AG04449 (cell line): ENCODE data around the gene PI16.
"Not testable (repeated sequence)": the region's sequence is repeated elsewhere in the genome, so short reads cannot be mapped to it uniquely, and the experiment has no call there.

Experiments
- CTCF ChIA-PET: fragments of 350-600 bp; formaldehyde crosslinking; extraction: SDS; loops from one replicate; lab custom pipeline; 2021; ENCODE audit warnings: antibody characterized with exemption; lab: Yijun Ruan, JAX
- POLR2A ChIA-PET: fragments of 400-600, 350-600 bp; formaldehyde crosslinking; extraction: SDS; loops from one replicate; lab custom pipeline; 2020; ENCODE audit warnings: antibody characterized with exemption, inconsistent platforms; lab: Yijun Ruan, JAX
- DNase-seq: peaks from one replicate; pipeline ENCODE4 v3.0.0-alpha.2; 2010; ENCODE audit warnings: low read depth, low spot score
- H3K4me3 ChIP-seq: 2 replicates; pipeline ENCODE4 v1.5.1; 2011; ENCODE audit warnings: low read depth, mild to moderate bottlenecking, control low read depth, low read length
- TF ChIP-seq, protein P1 (sequence below): IDR thresholded peaks from one replicate; pipeline ENCODE4 v1.5.1; 2011; ENCODE audit warnings: mild to moderate bottlenecking, moderate library complexity, low read length, control low read depth, inconsistent platforms; ENCODE audit not compliant: insufficient read depth; ENCODE audit errors: missing control alignments

Gene PI16

DNA sequence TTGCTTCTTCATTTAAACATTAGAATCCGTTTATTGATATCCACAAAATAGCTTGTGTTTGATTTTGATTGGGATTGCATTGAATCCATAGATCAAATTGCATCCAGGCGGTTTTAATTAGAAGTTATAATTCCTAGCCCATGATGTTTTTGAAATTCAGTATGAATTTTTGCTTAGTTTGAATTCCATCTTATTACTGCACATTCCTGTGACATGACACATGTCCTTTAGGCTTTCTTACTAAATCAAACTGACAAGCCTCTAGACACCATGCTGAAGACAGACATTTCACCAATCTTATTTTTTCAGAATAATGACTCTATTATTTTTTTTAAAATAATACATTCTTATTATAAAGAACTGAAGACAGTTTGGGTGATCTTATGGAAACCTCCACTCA, 21.4 kb upstream of the PI16 start:
- ChIA-PET POLR2A (interaction anchor here (0.6 kb wide), 1 partner anchor 44 kb away, joined by 3 read pairs; no protein-coding TSS in a partner anchor), CTCF (interaction anchor here (1.0 to 1.1 kb wide), 2 partner anchors 81 to 167 kb away, joined by 3 to 6 read pairs; no protein-coding TSS in a partner anchor)
- no peak overlapping the region for H3K4me3 ChIP-seq
- TF ChIP-seq, protein P1, sequence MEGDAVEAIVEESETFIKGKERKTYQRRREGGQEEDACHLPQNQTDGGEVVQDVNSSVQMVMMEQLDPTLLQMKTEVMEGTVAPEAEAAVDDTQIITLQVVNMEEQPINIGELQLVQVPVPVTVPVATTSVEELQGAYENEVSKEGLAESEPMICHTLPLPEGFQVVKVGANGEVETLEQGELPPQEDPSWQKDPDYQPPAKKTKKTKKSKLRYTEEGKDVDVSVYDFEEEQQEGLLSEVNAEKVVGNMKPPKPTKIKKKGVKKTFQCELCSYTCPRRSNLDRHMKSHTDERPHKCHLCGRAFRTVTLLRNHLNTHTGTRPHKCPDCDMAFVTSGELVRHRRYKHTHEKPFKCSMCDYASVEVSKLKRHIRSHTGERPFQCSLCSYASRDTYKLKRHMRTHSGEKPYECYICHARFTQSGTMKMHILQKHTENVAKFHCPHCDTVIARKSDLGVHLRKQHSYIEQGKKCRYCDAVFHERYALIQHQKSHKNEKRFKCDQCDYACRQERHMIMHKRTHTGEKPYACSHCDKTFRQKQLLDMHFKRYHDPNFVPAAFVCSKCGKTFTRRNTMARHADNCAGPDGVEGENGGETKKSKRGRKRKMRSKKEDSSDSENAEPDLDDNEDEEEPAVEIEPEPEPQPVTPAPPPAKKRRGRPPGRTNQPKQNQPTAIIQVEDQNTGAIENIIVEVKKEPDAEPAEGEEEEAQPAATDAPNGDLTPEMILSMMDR = no peak
- DNase-seq = no peak

DNA sequence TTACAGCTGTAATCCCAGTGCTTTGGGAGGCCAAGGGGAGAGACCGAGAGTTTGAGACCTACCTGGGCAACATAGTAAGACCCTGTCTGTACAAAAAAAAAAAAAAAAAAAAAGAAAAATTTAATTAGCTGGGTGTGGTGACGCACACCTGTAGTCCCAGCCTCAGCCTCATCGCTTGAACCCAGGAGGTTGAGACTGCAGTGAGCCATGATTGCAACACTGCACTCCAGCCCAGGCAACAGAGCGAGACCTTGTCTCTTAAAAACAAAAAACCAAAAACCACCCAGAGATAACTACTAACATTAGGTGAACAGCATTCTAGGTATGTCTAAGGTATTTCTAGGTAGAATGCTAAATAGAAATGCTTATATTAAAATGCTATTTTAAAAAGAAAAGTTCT, 21.0 kb upstream of the PI16 start:
- no peak for DNase-seq
- no peak overlapping the region for H3K4me3 ChIP-seq
- ChIA-PET CTCF (interaction anchor here (1.0 to 1.1 kb wide), 2 partner anchors 81 to 167 kb away, joined by 3 to 6 read pairs; no protein-coding TSS in a partner anchor), POLR2A (no interaction called here)
- TF ChIP-seq, protein P1 = no peak

DNA sequence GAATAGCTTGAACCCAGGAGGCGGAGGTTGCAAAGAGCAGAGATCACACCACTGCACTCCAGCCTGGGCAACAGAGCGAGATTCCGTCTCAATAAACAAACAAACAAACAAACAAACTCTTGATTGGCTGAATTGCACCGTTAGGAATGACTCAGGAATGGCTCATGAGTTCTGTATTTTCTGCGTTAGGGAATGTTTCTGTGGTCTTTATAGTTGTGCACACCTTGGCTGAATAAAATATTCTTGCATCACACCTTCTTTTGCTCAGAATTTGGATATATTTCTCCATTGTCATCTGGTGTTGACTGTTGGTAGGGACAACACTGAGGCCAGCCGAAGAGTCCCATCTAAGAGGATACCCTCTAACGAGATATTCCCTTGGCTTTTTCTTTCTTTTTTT, 19.6 kb upstream of the PI16 start:
- DNase-seq = no peak
- TF ChIP-seq, protein P1 = no peak
- ChIA-PET CTCF (no interaction called here), POLR2A (no interaction called here)
- H3K4me3 ChIP-seq = no peak overlapping the region

DNA sequence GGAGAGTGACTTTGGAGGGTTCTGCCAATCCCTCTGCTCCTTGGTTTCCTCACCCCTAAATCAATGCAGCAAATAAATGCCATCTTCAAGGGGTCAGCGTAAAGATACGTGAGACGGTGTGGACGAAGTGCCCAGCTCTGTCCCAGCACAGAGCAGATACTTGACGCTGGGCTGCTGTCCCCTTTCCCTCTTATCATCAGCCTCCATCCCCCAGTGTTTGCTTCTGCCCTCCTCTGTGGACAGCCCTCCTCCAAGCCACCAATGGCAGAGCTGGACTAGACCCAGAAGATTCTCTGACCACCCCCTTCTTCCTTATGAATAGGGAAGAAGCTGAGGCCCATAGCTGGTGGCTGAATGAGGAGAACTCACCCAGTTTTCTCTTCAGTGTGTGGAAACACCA, 17.7 kb upstream of the PI16 start:
- CTCF ChIA-PET = interaction anchor here (0.9 to 1.8 kb wide), 5 partner anchors 8 to 81 kb away, joined by 3 to 6 read pairs (median 3); no protein-coding TSS in a partner anchor
- no peak overlapping the region for H3K4me3 ChIP-seq
- POLR2A ChIA-PET = interaction anchor here (0.6 kb wide), 1 partner anchor 49 kb away, joined by 4 read pairs; the partner anchor contains the start of gene MTCH1
- TF ChIP-seq, protein P1 = no peak
- no peak for DNase-seq

DNA sequence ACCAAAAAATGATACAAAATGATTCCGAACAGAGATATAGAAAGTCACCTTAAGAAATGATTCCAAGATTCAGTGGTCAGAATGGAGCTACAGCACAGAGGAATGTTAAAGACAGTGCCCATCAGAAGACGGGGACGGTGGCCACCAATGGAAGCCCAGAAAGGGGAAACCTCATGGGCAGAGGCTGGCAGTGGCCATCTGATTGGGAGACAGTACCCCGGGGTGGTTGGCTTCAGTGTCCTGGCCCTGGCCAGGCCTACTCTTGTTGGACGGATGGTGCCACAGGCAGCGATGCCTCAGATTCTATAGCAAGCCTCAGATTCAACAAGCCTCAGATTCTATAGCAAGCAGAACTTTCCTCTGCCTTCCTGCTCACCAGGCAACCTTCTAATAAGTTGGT, 16.6 kb upstream of the PI16 start:
- POLR2A ChIA-PET = no interaction called here
- CTCF ChIA-PET = interaction anchor here (1.1 kb wide), 1 partner anchor 7 kb away, joined by 3 read pairs; no protein-coding TSS in a partner anchor

DNA sequence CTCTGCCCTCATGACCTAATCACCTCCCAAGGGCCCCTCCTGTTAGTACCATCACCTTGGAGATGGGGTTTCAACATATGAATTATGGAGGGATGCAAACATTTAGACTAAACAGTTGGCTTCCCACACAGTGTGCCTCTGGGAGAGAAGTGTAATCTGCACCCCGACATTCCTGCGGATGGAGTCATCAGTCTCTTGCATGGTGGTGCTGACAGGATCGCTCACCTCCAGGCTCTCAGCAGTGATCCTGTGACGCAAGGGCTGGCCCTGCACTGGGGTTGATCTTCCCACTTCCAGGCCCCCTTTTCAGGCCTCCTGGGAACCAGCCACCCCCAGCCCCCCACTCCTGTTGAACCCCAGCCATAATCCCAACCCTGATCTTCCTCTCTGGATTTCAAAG, 16.0 kb upstream of the PI16 start:
- ChIA-PET POLR2A (interaction anchor here (0.6 kb wide), 1 partner anchor 21 kb away, joined by 3 read pairs; no protein-coding TSS in a partner anchor), CTCF (interaction anchor here (1.4 kb wide), 1 partner anchor 12 kb away, joined by 3 read pairs; no protein-coding TSS in a partner anchor)
- no peak overlapping the region for H3K4me3 ChIP-seq
- DNase-seq = no peak
- TF ChIP-seq, protein P1 = no peak

More for the DNA sequence above, 16.6 kb upstream of the PI16 start:
- DNase-seq = no peak
- TF ChIP-seq, protein P1 = no peak
- H3K4me3 ChIP-seq = no peak overlapping the region

DNA sequence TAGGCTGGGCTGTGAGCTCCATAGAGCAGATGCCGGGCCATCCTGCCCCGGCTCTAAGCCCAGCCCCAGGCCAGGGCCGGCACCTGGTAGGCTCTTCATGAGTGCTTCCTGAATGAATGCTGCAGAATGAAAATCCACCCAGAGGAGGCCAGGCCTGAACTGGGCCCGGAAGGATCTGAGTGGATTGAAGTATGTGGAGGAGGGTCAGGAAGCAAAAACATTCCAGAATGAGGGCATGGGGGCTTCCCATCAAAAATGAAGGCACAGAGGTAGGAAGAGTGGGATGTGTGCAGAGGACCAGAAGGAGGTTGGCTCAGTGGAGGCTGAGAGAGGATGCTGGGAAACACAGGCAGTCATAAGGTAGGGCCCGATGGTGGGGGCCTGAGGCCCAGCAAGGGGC, 15.5 kb upstream of the PI16 start:
- ChIA-PET POLR2A (interaction anchor here (0.6 kb wide), 1 partner anchor 22 kb away, joined by 3 read pairs; no protein-coding TSS in a partner anchor), CTCF (interaction anchor here (1.4 kb wide), 1 partner anchor 11 kb away, joined by 3 read pairs; no protein-coding TSS in a partner anchor)
- not testable (repeated sequence) for DNase-seq, H3K4me3 ChIP-seq
